ENCODE results near the gene DUSP28.
A peak's percentile ranks its signal among the peaks of the same experiment; 100 is the strongest.

DUSP28 gene

DNA sequence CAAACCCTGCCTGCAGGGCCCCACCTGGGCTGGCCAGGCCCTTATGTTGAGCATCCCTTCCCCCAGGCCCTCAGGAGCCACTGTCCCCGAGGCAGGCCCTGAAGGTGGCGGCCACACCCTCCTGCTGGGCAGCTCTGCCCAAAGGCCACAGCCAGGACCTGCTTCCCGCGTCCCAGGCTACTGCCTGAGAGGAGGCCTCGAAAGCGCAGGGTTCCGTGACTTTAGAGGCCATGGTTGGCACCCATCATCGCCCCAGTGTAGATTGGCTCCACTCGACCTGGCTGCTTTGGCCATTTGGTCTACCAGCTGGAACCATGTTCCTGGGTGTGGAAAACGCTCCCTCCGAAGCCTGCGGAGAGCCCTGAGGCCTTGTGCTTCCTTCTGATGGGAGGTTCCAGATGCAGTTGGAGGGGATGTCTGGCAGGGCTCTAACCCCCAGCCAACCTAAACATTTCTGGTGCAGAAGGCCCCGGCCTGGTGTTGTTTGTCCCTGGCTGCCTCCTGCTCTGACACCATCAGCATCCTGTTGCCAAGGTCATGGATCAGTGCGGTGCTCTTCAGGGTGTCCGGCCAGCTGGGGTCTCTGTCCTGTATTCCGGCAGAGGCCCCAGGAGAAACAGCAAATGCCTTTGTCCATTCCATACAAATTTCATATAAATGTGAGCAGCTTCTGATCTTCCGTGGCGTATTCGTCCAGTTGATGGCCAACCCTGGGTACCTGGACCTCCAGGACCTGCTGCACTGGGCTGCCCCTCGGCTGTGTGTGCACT, 41.1 kb downstream of the DUSP28 start:
- no peak for TF ChIP-seq NFIC (IDR thresholded peaks at IDR 0.05)
- TF ChIP-seq CEBPB (IDR thresholded peaks at IDR 0.05): no peak
- TF ChIP-seq TEAD4 (IDR thresholded peaks at IDR 0.05): no peak
- TF ChIP-seq CREB1 (IDR thresholded peaks at IDR 0.05; ENCODE audit: low read depth): no peak
- TF ChIP-seq EP300 (IDR thresholded peaks at IDR 0.05; ENCODE audit: borderline replicate concordance): no peak
- TF ChIP-seq YY1 (IDR thresholded peaks at IDR 0.05; ENCODE audit: low read depth): no peak
- TF ChIP-seq, protein P1, sequence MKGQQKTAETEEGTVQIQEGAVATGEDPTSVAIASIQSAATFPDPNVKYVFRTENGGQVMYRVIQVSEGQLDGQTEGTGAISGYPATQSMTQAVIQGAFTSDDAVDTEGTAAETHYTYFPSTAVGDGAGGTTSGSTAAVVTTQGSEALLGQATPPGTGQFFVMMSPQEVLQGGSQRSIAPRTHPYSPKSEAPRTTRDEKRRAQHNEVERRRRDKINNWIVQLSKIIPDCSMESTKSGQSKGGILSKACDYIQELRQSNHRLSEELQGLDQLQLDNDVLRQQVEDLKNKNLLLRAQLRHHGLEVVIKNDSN (IDR thresholded peaks at IDR 0.05): no peak
- TF ChIP-seq, protein P2, sequence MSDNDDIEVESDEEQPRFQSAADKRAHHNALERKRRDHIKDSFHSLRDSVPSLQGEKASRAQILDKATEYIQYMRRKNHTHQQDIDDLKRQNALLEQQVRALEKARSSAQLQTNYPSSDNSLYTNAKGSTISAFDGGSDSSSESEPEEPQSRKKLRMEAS (IDR thresholded peaks at IDR 0.05): no peak
- no peak for TF ChIP-seq RAD21 (IDR thresholded peaks at IDR 0.05; ENCODE audit: low read depth)
- no peak for TF ChIP-seq EGR1 (IDR thresholded peaks at IDR 0.05)
- TF ChIP-seq, protein P3, sequence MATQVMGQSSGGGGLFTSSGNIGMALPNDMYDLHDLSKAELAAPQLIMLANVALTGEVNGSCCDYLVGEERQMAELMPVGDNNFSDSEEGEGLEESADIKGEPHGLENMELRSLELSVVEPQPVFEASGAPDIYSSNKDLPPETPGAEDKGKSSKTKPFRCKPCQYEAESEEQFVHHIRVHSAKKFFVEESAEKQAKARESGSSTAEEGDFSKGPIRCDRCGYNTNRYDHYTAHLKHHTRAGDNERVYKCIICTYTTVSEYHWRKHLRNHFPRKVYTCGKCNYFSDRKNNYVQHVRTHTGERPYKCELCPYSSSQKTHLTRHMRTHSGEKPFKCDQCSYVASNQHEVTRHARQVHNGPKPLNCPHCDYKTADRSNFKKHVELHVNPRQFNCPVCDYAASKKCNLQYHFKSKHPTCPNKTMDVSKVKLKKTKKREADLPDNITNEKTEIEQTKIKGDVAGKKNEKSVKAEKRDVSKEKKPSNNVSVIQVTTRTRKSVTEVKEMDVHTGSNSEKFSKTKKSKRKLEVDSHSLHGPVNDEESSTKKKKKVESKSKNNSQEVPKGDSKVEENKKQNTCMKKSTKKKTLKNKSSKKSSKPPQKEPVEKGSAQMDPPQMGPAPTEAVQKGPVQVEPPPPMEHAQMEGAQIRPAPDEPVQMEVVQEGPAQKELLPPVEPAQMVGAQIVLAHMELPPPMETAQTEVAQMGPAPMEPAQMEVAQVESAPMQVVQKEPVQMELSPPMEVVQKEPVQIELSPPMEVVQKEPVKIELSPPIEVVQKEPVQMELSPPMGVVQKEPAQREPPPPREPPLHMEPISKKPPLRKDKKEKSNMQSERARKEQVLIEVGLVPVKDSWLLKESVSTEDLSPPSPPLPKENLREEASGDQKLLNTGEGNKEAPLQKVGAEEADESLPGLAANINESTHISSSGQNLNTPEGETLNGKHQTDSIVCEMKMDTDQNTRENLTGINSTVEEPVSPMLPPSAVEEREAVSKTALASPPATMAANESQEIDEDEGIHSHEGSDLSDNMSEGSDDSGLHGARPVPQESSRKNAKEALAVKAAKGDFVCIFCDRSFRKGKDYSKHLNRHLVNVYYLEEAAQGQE (IDR thresholded peaks at IDR 0.05; ENCODE audit: low read depth): no peak
- TF ChIP-seq TCF12 (IDR thresholded peaks at IDR 0.05; ENCODE audit: low read depth): no peak
- TF ChIP-seq FOXM1 (IDR thresholded peaks at IDR 0.05; ENCODE audit: borderline replicate concordance, low read depth): no peak
- TF ChIP-seq ZBTB7A (IDR thresholded peaks at IDR 0.05; ENCODE audit: low read depth): no peak
- no peak for TF ChIP-seq TAF1 (IDR thresholded peaks at IDR 0.05; ENCODE audit: low read depth)

DNA sequence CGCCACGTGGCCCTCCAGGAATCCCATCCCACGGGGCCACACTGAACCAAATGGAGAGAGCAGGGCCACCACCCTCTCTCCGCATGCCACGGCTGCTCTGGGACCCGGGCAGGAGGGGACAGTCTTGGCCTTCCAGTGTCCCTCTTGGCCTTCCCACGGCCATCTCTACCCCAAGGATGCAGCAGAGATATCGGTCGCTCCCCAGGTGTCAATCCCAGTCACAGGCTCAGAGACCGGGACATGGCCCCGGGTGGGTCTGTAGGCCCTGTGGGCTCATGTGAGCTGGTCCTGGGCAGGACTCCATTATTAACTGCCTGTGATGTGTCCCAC, 41.6 kb downstream of the DUSP28 start:
- no peak for TF ChIP-seq CREB1 (IDR thresholded peaks at IDR 0.05; ENCODE audit: low read depth)
- no peak for TF ChIP-seq CEBPB (IDR thresholded peaks at IDR 0.05)
- TF ChIP-seq RAD21 (IDR thresholded peaks at IDR 0.05; ENCODE audit: low read depth): no peak

DNA sequence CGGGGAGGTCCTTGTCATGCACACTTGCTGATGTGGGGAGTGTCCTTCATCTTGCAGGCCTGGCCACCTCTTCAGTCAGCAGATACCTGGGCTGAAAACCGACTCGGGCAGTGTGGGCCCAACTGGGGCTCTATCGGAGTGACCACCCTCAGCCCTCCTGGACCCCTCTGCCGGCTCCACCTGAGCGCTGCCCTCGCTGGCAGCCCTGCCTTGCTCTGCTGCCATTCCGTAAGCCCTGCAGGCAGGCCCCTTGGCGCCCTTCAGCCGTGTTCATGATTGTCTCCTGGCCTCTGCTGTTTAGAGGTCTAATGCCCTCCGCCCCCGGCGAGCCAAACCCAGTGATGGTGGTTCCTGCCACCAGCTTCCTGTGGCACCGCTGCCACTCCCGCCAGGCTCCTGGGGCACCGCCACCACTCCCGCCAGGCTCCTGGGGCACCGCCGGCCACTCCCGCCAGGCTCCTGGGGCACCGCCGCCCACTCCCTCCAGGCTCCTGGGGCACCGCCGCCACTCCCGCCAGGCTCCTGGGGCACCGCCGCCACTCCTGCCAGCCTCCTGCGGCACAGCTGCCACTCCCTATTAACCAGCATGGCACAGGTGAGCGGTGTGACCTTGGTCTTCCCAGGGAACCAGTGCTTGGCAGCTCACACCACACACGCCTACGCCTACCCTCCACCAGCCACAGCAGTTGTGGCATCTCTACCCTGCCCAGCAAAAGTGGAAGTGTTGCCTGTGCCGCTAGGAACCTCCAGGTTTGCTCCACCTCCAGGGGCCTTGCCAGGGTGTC, 42.3 kb downstream of the DUSP28 start:
- TF ChIP-seq, protein P2 (IDR thresholded peaks at IDR 0.05): peak; percentile 22; the same call in 1 of the 2 replicates
- TF ChIP-seq EGR1 (IDR thresholded peaks at IDR 0.05): peak; percentile 53; the same call in 1 of the 2 replicates
- TF ChIP-seq ZBTB7A (IDR thresholded peaks at IDR 0.05; ENCODE audit: low read depth): no peak
- TF ChIP-seq EP300 (IDR thresholded peaks at IDR 0.05; ENCODE audit: borderline replicate concordance): peak; percentile 67; the same call in 1 of the 2 replicates
- TF ChIP-seq, protein P1 (IDR thresholded peaks at IDR 0.05): no peak
- TF ChIP-seq, protein P3 (IDR thresholded peaks at IDR 0.05; ENCODE audit: low read depth): no peak
- TF ChIP-seq TCF12 (IDR thresholded peaks at IDR 0.05; ENCODE audit: low read depth): peak; percentile 65
- no peak for TF ChIP-seq CREB1 (IDR thresholded peaks at IDR 0.05; ENCODE audit: low read depth)
- no peak for TF ChIP-seq TEAD4 (IDR thresholded peaks at IDR 0.05)
- TF ChIP-seq RAD21 (IDR thresholded peaks at IDR 0.05; ENCODE audit: low read depth): no peak
- TF ChIP-seq NFIC (IDR thresholded peaks at IDR 0.05): no peak

DNA sequence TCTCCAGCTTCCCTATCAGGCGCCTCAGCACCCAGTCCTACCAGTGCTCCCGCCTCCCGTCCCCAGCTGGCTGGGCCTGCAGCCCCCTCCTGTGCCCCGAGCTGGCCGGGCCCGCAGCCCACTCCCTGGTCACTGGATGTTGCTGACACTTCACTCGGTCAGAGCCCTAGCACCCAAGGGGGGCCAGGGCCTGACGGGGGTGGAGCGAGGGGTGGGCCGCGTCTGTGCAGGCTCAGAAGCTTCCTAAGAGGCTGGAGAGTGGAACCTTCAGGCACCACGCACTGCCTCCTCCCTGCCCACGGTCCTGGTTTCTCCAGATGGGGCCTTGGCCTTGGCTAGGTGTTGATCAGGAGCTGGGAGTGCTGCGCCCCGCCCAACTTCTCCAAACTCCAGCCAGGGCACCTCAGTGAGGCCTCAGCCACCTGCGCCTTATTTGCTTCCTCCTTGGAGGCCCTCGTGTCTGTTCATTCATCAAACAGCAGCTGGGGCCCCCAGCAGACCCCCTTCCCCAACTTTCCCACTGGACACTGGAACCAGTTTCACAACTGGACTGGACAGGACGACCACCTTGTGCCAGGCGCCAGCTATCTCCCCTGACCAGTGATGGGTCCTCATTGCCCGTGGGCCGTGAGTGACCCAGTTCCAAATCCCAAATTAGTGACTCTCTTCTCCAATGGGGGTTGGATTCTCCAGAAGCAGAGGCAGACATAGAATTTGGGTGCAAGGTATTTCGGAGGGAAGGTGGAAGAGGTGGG, 43.1 kb downstream of the DUSP28 start:
- TF ChIP-seq NFIC (IDR thresholded peaks at IDR 0.05): no peak
- no peak for TF ChIP-seq CEBPB (IDR thresholded peaks at IDR 0.05)
- TF ChIP-seq, protein P3 (IDR thresholded peaks at IDR 0.05; ENCODE audit: low read depth): no peak
- no peak for TF ChIP-seq EGR1 (IDR thresholded peaks at IDR 0.05)
- no peak for TF ChIP-seq YY1 (IDR thresholded peaks at IDR 0.05; ENCODE audit: low read depth)
- no peak for TF ChIP-seq CREB1 (IDR thresholded peaks at IDR 0.05; ENCODE audit: low read depth)
- no peak for TF ChIP-seq TAF1 (IDR thresholded peaks at IDR 0.05; ENCODE audit: low read depth)
